Putamen (tissue), 1 donor: ENCODE measurements around the gene ACAN.

Experiments used
- DNase-seq: peaks from one replicate; pipeline ENCODE4 v3.0.0-alpha.2; 2016; ENCODE audit warnings: low spot score

Gene ACAN

DNA sequence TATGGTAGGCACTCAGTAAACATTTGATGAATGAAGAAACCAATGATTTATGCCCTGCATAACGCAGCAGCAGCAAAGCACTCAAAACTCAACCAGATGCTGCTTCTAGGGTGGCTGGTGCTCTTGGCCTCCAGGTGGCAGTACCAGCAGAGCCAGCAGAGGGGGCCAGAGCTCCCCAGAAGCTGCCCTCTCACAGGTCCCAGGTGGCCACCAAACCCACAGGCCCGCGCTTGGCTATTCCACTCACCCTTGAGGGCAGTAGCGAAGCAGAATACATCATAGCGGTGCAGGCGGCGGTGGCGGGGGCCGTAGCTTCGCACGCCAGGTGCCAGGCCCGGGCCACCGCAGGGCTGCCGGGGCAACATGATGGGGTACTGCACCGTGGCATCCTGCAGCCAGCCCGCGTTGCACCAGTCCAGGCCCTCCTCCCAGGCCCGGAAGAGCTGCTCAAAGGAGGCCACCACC lies 75.5 kb downstream of the ACAN start:
- no peak for DNase-seq

DNA sequence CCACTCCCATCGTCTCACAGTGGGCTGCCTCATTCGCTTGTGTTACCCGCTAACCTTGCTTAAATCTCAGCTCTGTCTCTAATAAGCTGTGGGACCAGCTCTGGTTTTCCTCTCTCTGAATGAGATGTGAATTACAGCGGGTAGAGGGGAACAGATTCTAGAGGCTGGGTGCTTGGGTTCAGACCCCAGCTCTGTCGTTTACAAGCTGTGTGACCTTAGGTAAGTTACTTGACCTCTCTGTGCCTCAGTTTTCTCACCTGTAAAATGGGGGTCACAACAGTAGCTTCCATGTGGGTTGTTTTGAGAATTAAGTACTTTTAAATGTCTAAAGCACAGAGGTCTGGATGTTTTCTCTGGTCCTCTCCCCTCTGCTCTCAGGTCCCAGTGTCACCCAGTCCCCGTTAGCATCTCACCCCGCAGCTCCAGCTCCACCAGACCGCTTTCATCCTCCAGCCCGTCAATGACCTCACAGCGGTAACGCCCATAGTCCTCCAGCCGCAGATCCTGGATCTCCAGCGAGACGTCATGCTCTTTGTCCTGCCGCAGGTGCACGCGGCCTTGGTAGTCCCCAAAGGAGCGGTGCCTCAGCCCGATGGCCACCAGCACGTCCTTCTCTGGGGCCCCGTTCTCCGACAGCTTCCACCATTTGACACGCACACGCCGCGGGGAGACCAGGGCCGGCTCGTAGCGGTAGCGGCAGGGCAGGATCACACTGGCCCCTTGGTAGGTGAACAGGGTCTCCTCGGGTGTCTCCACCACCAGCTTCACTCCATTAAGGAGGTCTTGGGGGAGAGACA lies 77.9 kb downstream of the ACAN start:
- DNase-seq, result no peak

DNA sequence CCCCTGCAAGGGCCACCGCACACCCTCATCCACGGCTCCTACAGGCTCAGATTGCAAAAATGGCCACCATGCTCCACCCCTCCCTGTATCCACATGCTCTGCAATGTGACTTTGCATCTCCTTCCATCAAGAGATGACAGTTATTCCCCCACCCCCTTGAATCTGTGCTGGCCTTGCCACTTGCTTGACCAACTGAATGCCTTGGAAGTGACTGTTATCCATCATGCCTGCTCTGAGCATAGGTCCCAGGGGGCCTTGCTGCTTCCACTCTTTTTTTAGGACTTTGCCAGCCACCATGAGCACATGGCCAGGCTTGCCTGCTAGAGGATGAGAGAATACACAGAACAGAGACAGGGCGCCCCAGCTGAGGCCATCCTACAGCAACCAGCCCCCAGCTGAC lies 78.5 kb downstream of the ACAN start:
- DNase-seq, result no peak

DNA sequence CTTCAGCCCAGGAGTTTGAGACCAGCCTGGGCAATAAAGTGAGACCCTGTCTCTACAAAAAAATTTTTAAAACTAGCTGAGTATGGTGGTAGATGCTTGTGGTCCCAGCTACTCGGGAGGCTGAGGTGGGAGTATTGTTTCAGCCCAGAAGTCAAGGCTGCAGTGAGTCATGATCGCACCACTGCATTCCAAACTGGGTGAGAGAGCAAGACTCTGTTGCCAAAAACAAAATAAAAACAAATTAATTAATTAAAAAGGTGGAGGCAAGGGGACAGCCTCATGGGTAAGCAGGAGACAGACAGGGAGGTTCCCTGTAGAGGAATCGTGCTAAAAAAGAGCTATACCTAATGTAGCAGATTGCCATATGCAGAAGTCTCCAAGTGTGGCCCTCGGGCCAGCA lies 79.5 kb downstream of the ACAN start:
- no peak for DNase-seq

- no peak for DNase-seq
Measured at GRCh38 chr15:88887068-88887580, 83.9 kb downstream of the ACAN start.

GRCh38 chr15:88888719-88889118 lies 85.5 kb downstream of the ACAN start:
- no peak for DNase-seq

DNA sequence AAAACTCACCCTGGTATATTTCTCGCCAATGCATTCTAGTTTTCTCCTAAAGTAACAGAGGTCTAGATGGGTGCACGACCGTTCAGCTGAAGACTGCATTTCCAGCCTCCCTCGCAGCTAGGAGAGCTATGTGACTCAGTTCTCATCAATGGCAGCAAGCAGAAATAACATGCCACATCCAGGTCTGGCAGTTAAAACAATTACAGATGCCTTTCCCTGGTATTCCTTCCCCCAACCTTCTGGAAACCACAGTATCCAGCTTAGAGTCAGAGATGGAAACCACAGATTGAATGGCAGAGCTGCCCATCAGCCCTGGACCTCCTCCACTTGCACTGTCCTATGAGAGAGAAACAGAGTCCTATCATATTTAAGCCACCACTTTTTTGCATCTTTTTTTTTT lies 87.3 kb downstream of the ACAN start:
- DNase-seq, result no peak

DNA sequence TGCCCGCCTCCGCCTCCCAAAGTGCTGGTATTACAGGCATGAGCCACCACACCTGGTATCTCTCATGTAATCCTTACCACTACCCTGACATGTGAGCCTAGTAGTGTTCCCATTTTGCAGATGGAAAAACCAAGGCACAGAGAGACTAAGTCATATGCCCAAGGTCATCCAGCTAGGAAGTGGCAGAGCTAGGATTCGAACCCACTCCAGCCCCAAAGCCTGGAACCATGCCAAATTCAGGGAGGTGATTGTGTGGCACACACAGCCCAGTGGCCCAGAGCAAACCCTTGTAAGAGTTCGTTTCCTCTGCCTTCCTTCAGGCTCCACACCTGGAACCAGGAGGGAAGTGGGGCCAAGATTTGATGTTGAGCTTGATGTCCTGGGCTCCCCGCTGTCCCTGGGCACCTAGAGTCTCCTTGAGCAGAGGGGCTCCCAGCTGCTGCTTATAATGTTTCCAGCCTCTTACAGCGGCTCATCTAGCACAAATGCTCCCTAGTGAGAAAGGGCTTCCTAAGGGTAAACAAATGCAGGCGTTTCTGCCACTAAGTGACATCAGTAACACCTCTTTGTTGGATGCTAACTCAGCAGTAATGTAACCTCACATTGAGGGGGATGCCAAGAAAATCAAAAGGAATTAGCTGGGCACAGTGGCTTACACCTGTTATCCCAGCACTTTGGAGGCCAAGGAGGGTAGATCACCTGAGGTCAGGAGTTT lies 88.5 kb downstream of the ACAN start:
- no peak for DNase-seq

GRCh38 chr15:88894348-88894818 lies 91.1 kb downstream of the ACAN start:
- DNase-seq, result no peak

- DNase-seq, result no peak
Measured at GRCh38 chr15:88894819-88895767, 91.9 kb downstream of the ACAN start, which contains the start of gene HAPLN3. Gene HAPLN3, minus strand, starts transcription at chr15:88895544. Its CDS starts 8,246 bp downstream, at chr15:88887298.

GRCh38 chr15:88896333-88897033 lies 93.2 kb downstream of the ACAN start:
- no peak for DNase-seq

DNA sequence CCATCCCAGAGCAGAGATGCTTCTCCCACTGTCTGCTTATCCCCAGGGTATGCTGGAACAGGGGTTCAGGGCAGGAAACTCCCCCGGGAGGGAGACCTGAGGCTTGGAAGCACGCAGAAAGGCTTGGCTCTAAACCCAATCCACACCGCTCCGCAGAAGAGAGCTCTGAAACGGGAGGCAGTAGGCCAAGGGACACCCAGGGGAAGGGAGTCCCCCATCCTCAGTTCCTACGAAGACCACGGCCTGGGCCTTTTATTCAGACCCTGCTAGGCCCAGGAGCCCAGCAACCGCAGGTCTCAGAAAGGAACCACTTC lies 93.9 kb downstream of the ACAN start:
- DNase-seq, result no peak

DNA sequence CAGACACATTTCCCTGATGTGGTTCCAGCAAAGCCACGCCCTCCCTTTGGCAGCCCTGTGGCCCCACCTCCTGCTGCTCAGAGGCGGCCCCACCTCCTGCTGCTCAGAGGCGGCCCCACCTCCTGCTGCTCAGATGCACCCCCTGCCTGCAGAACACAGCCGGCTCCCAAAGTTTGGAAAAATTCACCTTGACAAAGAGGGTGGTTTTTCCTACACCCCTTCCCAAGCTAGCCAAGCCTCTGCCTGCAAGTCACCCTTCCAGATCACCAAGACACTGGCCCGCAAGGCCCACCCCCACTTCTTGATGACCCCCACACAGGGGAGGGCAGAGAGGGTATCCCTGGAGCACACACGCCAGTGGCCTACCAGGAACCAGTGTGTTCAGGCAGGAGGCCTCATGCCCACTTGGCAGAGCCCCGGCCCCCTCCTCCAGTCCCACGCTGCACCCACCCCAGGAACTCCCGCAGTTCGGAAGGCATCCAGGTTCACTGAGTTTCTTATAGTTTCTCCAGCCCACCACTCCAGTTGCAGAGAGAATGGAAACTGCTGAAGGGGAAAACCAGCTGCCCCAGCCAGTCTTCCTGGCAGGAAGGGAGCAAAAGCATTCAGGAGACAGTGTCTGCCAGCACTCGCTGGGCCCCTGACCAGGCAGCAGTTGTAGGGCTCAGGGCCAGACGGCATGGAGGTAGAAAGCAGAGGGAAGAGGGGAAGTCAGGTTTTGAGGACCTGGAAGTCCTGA lies 94.4 kb downstream of the ACAN start:
- DNase-seq, result peak; percentile 77

DNA sequence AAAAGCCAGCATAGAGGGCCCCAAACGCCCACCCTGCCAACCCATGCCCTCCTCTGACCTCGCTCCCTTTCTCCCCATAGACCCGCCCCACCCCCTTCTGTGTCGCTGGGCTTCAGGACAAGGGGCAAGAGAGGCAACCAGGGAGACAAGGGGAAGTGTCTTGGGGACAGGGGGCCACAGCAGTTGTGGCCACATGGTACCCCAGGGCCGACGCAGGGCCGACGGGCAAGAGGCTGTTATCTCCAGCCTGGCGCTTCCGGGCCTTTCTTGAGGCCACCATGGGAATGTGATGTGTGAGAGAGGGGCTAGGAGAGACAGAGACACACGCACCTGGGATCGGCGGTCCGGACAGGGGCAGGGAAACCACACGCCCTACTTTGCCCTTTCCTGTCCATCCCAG lies 95.5 kb downstream of the ACAN start:
- no peak for DNase-seq

DNA sequence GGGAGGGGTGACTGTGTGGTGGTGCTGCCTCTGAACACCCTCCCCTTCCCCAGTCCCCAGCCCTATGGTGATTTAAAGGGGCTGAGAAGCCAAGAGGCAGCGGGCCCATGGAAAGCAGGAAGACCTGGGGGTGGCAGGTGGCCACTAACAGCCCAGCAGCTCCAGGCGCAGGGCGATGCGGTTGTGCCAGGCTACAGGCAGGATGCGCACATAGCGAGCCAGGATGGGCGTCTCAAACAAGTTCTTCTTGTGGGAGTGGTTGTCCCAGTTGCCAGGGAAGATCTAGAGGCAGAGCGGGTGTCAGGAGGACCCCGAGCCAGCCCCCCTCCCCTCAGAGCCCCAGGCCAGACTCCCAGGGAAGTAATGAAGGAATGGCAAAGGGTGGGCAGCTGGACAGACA lies 96.0 kb downstream of the ACAN start:
- no peak for DNase-seq

GRCh38 chr15:88900309-88900981 lies 97.2 kb downstream of the ACAN start:
- DNase-seq, result no peak

GRCh38 chr15:88900982-88901418 lies 97.8 kb downstream of the ACAN start:
- no peak for DNase-seq

GRCh38 chr15:88901508-88902220 lies 98.4 kb downstream of the ACAN start:
- DNase-seq, result no peak

DNA sequence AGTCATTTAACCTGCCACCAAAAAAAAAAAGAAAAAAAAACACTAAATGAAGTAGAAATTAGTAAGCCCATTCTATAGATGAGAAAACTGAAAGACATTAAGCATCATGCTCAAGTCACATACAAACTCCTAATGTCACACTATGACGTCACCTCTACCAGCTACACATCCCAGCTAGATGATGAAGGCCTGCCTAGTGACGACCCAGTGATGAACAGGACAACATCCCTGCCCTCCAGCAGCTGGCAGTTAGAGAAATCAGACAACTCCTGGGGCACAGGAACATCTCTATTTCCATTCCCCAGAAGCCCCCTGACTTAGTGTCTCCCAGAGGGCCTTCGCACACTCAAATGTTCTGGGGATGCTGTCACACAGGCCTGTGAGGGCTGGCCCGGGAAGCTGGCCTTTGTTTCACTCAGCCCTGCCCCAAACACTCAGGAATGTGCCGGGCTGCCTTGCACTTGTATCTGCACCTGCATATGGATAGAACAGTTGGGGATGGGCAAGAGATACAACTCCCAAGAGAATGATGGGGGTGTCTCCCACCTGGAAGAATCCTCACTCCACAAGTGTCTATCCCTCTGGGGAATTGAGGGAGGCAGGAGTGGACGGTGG lies 99.1 kb downstream of the ACAN start:
- no peak for DNase-seq
